Spleen (tissue), 7 donors: Measurements from ENCODE around the gene SLC24A3.

Source experiments
- CTCF ChIP-seq, 11 experiments: fragments of 200-600 bp in 7 of 11; fragments of 450-650 bp in 4 of 11; sonication (generic) in 4 of 11; IDR thresholded peaks in 8 of 11; conservative IDR thresholded peaks in 3 of 11; 1 replicate in 7 of 11; 2 replicates in 4 of 11; pipeline versions ENCODE4 v1.4.0 to v1.8.0; 2016 to 2021; ENCODE audit warnings: antibody characterized with exemption in 11 of 11, inconsistent platforms in 4 of 11, mild to moderate bottlenecking in 1 of 11
- POLR2A ChIP-seq, 3 donors: fragments of 450-650 bp; IDR thresholded peaks; one replicate each; pipeline ENCODE4 v1.5.1; 2017; ENCODE audit warnings: antibody characterized with exemption in 3 of 3, mild to moderate bottlenecking in 1 of 3
- POLR2AphosphoS5 ChIP-seq, 3 donors: sonication (generic); formaldehyde crosslinking; IDR thresholded peaks; one replicate each; pipeline ENCODE4 v1.5.1; 2017; ENCODE audit warnings: antibody characterized with exemption in 3 of 3
- donor health status: DM: no; HTN: no; CAD: no; lungs with moderate emphysema.
- donor health status: DM: no; HTN: no; CAD: no.
- donor health status: DM: no; HTN: no; CAD: no.

GRCh38 chr20:19504251-19504650 lies 291.8 kb downstream of the SLC24A3 start:
- TF ChIP-seq POLR2AphosphoS5 (IDR thresholded peaks at IDR 0.05) (no peak), CTCF (IDR thresholded peaks at IDR 0.05 in 8 of 11, conservative IDR thresholded peaks at IDR 0.05 in 3 of 11) (no peak), POLR2A (IDR thresholded peaks at IDR 0.05) (no peak)
